DOHH2 (cell line): ENCODE measurements around the gene AOC1.

Experiments used
- EZH2phosphoT487 ChIP-seq: fragments of 200-600 bp; sonication (generic); IDR thresholded peaks from 2 replicates; pipeline ENCODE4 v1.6.1; 2017; ENCODE audit warnings: borderline replicate concordance, mild to moderate bottlenecking, antibody characterized with exemption, low read length, moderate library complexity, mixed read lengths
- TF ChIP-seq, protein P1 (sequence below): fragments of 200-600 bp; sonication (generic); IDR thresholded peaks from one replicate; pipeline ENCODE4 v1.5.1; 2014; ENCODE audit warnings: antibody characterized with exemption, mild to moderate bottlenecking, low read depth, low read length; ENCODE audit not compliant: poor library complexity, severe bottlenecking

DNA sequence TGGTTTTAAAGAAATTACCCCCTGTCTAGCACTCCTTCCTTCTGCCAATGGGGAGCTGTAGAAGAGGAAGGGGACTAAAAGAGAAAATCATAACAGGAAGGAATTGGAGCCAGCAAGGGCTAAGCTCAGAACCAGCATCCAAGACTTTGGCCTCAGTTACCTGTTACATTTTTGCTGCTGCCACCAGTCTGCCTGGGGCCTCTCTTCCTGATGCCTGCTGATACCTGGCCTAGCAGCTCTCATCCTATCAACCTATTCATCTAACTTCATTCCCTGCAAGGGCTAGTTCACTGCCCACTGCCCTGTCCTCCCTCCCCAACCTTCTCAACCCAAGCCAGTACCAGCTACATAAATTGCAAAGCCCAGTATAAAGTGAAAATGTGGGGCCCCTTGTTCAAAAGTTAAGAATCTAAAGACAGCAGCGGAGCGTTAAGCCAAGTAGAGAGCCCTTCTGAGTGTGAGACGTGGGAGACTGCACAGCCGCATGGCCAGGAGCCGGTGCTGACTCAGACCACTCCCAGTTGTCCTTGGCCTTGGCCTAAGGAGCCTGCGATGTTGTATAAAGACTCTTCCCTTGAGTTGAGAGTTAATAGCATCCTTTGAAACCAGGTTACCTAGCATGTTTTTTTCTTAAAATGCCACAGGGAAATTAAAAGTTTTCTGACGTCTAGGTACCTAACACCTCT is 13.2 kb upstream of the AOC1 start:
- TF ChIP-seq, protein P1, sequence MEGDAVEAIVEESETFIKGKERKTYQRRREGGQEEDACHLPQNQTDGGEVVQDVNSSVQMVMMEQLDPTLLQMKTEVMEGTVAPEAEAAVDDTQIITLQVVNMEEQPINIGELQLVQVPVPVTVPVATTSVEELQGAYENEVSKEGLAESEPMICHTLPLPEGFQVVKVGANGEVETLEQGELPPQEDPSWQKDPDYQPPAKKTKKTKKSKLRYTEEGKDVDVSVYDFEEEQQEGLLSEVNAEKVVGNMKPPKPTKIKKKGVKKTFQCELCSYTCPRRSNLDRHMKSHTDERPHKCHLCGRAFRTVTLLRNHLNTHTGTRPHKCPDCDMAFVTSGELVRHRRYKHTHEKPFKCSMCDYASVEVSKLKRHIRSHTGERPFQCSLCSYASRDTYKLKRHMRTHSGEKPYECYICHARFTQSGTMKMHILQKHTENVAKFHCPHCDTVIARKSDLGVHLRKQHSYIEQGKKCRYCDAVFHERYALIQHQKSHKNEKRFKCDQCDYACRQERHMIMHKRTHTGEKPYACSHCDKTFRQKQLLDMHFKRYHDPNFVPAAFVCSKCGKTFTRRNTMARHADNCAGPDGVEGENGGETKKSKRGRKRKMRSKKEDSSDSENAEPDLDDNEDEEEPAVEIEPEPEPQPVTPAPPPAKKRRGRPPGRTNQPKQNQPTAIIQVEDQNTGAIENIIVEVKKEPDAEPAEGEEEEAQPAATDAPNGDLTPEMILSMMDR: no peak
- no peak for TF ChIP-seq EZH2phosphoT487
